PC-3 (cell line): ENCODE data around the gene E2F2.

ENCODE experiments used
- EZH2 ChIP-seq: fragments of 300-600 bp; sonication (generic); IDR thresholded peaks from one replicate; pipeline ENCODE4 v1.6.1; 2017; ENCODE audit warnings: antibody characterized with exemption, mild to moderate bottlenecking, low read length; ENCODE audit not compliant: unreplicated experiment
- EZH2phosphoT487 ChIP-seq: fragments of 300-600 bp; sonication (generic); IDR thresholded peaks from 2 replicates; pipeline ENCODE4 v1.6.1; 2018; ENCODE audit warnings: mild to moderate bottlenecking, antibody characterized with exemption, low read length, borderline replicate concordance
- TF ChIP-seq, protein P1 (sequence below): fragments of 300-600 bp; sonication (generic); conservative IDR thresholded peaks from 2 replicates; pipeline ENCODE4 v1.5.1; 2017; ENCODE audit warnings: antibody characterized with exemption, low read depth, mild to moderate bottlenecking, low read length

DNA sequence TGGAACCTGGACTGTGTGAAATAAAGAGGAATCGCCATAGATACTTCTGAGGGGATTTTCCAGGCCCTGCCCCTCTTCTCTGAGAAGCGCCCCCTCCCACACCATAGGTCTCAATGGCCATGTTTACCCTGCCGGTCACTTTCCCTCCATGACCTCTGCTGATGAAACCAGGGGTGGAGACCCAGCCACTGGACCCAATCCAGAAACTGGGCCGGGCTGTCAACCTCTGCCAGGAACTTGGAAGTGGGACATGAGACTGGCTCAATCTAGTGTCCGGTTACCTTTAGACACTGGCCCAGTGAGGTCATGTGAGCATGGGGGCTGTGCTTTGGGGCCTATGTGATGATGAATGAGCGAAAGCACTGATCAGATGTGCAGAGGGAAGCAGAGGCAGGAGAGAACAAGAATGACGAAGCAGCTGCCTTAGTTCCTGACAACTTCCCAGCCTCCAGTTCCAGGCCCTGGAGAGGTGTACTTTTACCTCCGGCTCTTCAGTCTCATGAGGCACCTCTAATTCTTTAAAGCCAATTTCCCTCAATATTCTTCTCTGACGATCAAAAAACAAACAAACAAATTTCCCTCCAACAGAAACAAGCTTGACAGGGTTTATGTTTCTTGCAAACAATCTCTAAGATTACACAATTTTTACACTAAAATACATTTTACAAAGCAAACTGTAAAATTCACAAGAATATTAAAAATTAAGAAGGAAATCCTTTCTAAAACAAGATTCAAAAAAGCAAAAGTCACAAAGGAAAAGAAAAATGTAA is 52.0 kb downstream of the E2F2 start:
- TF ChIP-seq, protein P1, sequence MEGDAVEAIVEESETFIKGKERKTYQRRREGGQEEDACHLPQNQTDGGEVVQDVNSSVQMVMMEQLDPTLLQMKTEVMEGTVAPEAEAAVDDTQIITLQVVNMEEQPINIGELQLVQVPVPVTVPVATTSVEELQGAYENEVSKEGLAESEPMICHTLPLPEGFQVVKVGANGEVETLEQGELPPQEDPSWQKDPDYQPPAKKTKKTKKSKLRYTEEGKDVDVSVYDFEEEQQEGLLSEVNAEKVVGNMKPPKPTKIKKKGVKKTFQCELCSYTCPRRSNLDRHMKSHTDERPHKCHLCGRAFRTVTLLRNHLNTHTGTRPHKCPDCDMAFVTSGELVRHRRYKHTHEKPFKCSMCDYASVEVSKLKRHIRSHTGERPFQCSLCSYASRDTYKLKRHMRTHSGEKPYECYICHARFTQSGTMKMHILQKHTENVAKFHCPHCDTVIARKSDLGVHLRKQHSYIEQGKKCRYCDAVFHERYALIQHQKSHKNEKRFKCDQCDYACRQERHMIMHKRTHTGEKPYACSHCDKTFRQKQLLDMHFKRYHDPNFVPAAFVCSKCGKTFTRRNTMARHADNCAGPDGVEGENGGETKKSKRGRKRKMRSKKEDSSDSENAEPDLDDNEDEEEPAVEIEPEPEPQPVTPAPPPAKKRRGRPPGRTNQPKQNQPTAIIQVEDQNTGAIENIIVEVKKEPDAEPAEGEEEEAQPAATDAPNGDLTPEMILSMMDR: no peak
- no peak for TF ChIP-seq EZH2
- TF ChIP-seq EZH2phosphoT487: no peak
